H1 (cell line): ENCODE data around the gene NME3. TPM values are rescaled to one million over a fixed set of nuclear protein-coding genes. Genes with fewer than 3 reads are reported as not detected.

Source experiments
- CTCF ChIA-PET: fragments of 300-600 bp; sonication (Branson Sonifier 250); formaldehyde crosslinking; loops from one replicate; lab custom pipeline; 2021; ENCODE audit not compliant: partially characterized antibody; lab: Charles Lee
- POLR2A ChIA-PET: fragments of 300-600 bp; sonication (Branson Sonifier 250); formaldehyde crosslinking; loops from one replicate; lab custom pipeline; 2021; ENCODE audit warnings: inconsistent platforms; ENCODE audit not compliant: partially characterized antibody; lab: Charles Lee
- DNase-seq, 2 experiments: peaks; one replicate each; pipeline versions ENCODE4 v3.0.0 to v3.0.0-alpha.2; 2010 to 2022; ENCODE audit warnings: low spot score in 2 of 2, low read depth in 1 of 2, mixed read lengths in 1 of 2
- FAIRE-seq: peaks from 2 replicates; lab custom pipeline; 2011; peaks lifted over from hg19 to GRCh38; lab: Jason Lieb, UNC
- H2AFZ ChIP-seq: 2 replicates; pipeline ENCODE4 v1.8.1; 2012; ENCODE audit warnings: low read length, inconsistent platforms
- H2AK5ac ChIP-seq: 2 replicates; pipeline ENCODE4 v1.6.1; 2013; ENCODE audit warnings: low read depth, low read length
- H2BK120ac ChIP-seq: replicated peaks from 2 replicates; pipeline ENCODE3; 2013; ENCODE audit warnings: low read depth, low read length, inconsistent platforms
- H2BK12ac ChIP-seq: 2 replicates; pipeline ENCODE4 v1.6.1; 2013; ENCODE audit warnings: low read depth, low read length
- H2BK15ac ChIP-seq: 2 replicates; pipeline ENCODE4 v1.6.1; 2013; ENCODE audit warnings: low read length
- H2BK20ac ChIP-seq: 2 replicates; pipeline ENCODE4 v1.6.1; 2013; ENCODE audit warnings: low read length
- H2BK5ac ChIP-seq: 2 replicates; pipeline ENCODE4 v1.6.1; 2013; ENCODE audit warnings: low read depth, low read length
- H3K14ac ChIP-seq: 2 replicates; pipeline ENCODE4 v1.6.1; 2013; ENCODE audit warnings: inconsistent platforms; ENCODE audit not compliant: insufficient read length
- H3K18ac ChIP-seq: 2 replicates; pipeline ENCODE4 v1.6.1; 2013; ENCODE audit warnings: low read length; ENCODE audit errors: extremely low read depth
- H3K23ac ChIP-seq: 2 replicates; pipeline ENCODE4 v1.6.1; 2013; ENCODE audit warnings: inconsistent platforms; ENCODE audit not compliant: insufficient read length
- H3K23me2 ChIP-seq: 2 replicates; pipeline ENCODE4 v1.6.1; 2013; ENCODE audit warnings: low read depth, low read length
- H3K27ac ChIP-seq: 2 replicates; pipeline ENCODE4 v1.6.1; 2011; ENCODE audit warnings: low read depth, low read length, inconsistent platforms
- H3K27me3 ChIP-seq, 4 experiments: replicated peaks in 1 of 4; 1 replicate in 1 of 4; 2 replicates in 3 of 4; pipeline versions ENCODE4 v1.6.1 to v1.8.1; 2011 to 2013; ENCODE audit warnings: low read length in 3 of 4, mild to moderate bottlenecking in 3 of 4, inconsistent platforms in 2 of 4, mixed read lengths in 2 of 4, moderate library complexity in 1 of 4; ENCODE audit not compliant: control insufficient read depth in 3 of 4, insufficient read depth in 3 of 4; ENCODE audit errors: extremely low read depth in 1 of 4
- H3K36me3 ChIP-seq, 4 experiments: 2 replicates each; pipeline versions ENCODE4 v1.6.1 to v1.8.1; 2011 to 2013; ENCODE audit warnings: mild to moderate bottlenecking in 4 of 4, low read length in 3 of 4, moderate library complexity in 2 of 4, control low read depth in 1 of 4, inconsistent platforms in 1 of 4; ENCODE audit not compliant: insufficient read depth in 4 of 4, control insufficient read depth in 2 of 4
- H3K4ac ChIP-seq: replicated peaks from 2 replicates; pipeline ENCODE3; 2013; ENCODE audit warnings: low read length, low read depth, mixed read lengths, inconsistent platforms; ENCODE audit not compliant: insufficient read length
- H3K4me1 ChIP-seq, 4 experiments: replicated peaks in 1 of 4; 1 replicate in 1 of 4; 2 replicates in 3 of 4; pipeline versions ENCODE4 v1.6.1 to v1.8.1; 2011 to 2013; ENCODE audit warnings: low read length in 3 of 4, inconsistent platforms in 2 of 4, mixed read lengths in 1 of 4; ENCODE audit not compliant: insufficient read depth in 4 of 4, control insufficient read depth in 3 of 4
- H3K4me2 ChIP-seq, 2 experiments: 2 replicates each; pipeline versions ENCODE4 v1.6.1 to v1.8.1; 2011 to 2013; ENCODE audit warnings: low read depth in 2 of 2, low read length in 2 of 2, control low read depth in 1 of 2, inconsistent platforms in 1 of 2, mild to moderate bottlenecking in 1 of 2; ENCODE audit not compliant: insufficient read depth in 1 of 2
- H3K4me3 ChIP-seq, 4 experiments: fragments of 200-600, 300-600 bp in 1 of 4; sonication (generic), shearing (Covaris generic), sonication (Bioruptor Twin) in 1 of 4; 2 replicates each; pipeline versions ENCODE4 v1.5.1 to v1.8.1; 2011 to 2016; ENCODE audit warnings: low read length in 4 of 4, low read depth in 3 of 4, control low read depth in 2 of 4, inconsistent platforms in 2 of 4, mild to moderate bottlenecking in 2 of 4, mixed read lengths in 1 of 4, moderate library complexity in 1 of 4; ENCODE audit not compliant: insufficient read depth in 2 of 4; ENCODE audit errors: extremely low read depth in 1 of 4
- H3K56ac ChIP-seq: replicated peaks from 2 replicates; pipeline ENCODE3; 2013; ENCODE audit warnings: low read depth, mild to moderate bottlenecking, mixed read lengths, low read length, inconsistent platforms; ENCODE audit not compliant: insufficient read length
- H3K79me1 ChIP-seq: 2 replicates; pipeline ENCODE4 v1.6.1; 2013; ENCODE audit warnings: low read depth, low read length, control low read depth
- H3K79me2 ChIP-seq, 2 experiments: 2 replicates each; pipeline versions ENCODE4 v1.6.1 to v1.8.1; 2012 to 2013; ENCODE audit warnings: low read length in 2 of 2, mild to moderate bottlenecking in 2 of 2, inconsistent platforms in 1 of 2; ENCODE audit not compliant: insufficient read depth in 2 of 2, control insufficient read depth in 1 of 2
- H3K9ac ChIP-seq, 4 experiments: replicated peaks in 1 of 4; 1 replicate in 1 of 4; 2 replicates in 3 of 4; pipeline versions ENCODE4 v1.6.1 to v1.8.1; 2011 to 2013; ENCODE audit warnings: low read depth in 3 of 4, low read length in 3 of 4, control low read depth in 2 of 4, mild to moderate bottlenecking in 2 of 4, moderate library complexity in 2 of 4, inconsistent platforms in 1 of 4; ENCODE audit errors: extremely low read depth in 1 of 4
- H3K9me3 ChIP-seq, 2 experiments: 2 replicates each; pipeline versions ENCODE4 v1.6.1 to v1.8.1; 2012 to 2013; ENCODE audit warnings: mild to moderate bottlenecking in 2 of 2, moderate library complexity in 2 of 2, control low read depth in 1 of 2, inconsistent platforms in 1 of 2, low read depth in 1 of 2, low read length in 1 of 2, mixed read lengths in 1 of 2; ENCODE audit not compliant: insufficient read depth in 2 of 2
- H4K20me1 ChIP-seq, 2 experiments: replicated peaks in 1 of 2; 2 replicates each; pipeline versions ENCODE3 to v1.8.1; 2011 to 2013; ENCODE audit warnings: inconsistent platforms in 2 of 2, low read length in 2 of 2, mild to moderate bottlenecking in 1 of 2; ENCODE audit not compliant: insufficient read depth in 2 of 2, control insufficient read depth in 1 of 2
- H4K5ac ChIP-seq: 2 replicates; pipeline ENCODE4 v1.6.1; 2013; ENCODE audit warnings: low read length, low read depth, mixed read lengths, inconsistent platforms; ENCODE audit not compliant: insufficient read length
- H4K8ac ChIP-seq: 2 replicates; pipeline ENCODE4 v1.8.0; 2013; ENCODE audit warnings: mild to moderate bottlenecking, moderate library complexity, low read length, inconsistent platforms; ENCODE audit not compliant: insufficient read depth; ENCODE audit errors: extremely low read depth
- H4K91ac ChIP-seq: replicated peaks from 2 replicates; pipeline ENCODE3; 2013; ENCODE audit warnings: low read length, mixed read lengths, inconsistent platforms; ENCODE audit not compliant: insufficient read length
- SIN3A ChIP-seq, 2 experiments: IDR thresholded peaks in 1 of 2; conservative IDR thresholded peaks in 1 of 2; 2 replicates each; pipeline ENCODE4 v1.6.1; 2011 to 2012; ENCODE audit warnings: low read length in 2 of 2, improper control_type of control experiment in 1 of 2, low read depth in 1 of 2, mild to moderate bottlenecking in 1 of 2
- SIX5 ChIP-seq: IDR thresholded peaks from 2 replicates; pipeline ENCODE4 v1.6.1; 2011; ENCODE audit warnings: mild to moderate bottlenecking, low read depth, low read length
- WGBS, 2 experiments: shearing (Covaris generic) in 1 of 2; methylation state at CpG; one replicate each; pipeline versions ENCODE4 v1.1.6 to v1.1.7; 2013 to 2015; ENCODE audit warnings: low lambda C conversion rate in 2 of 2, mixed read lengths in 2 of 2, inconsistent platforms in 1 of 2, low coverage in 1 of 2, missing lambda C conversion rate in 1 of 2; ENCODE audit not compliant: insufficient replicate concordance in 2 of 2, insufficient coverage in 1 of 2, insufficient read length in 1 of 2; ENCODE audit errors: extremely low coverage in 1 of 2, missing lambda C conversion rate in 1 of 2; 5-methylcytosine and 5-hydroxymethylcytosine counted together
- polyA plus RNA-seq, 7 experiments: library from polyadenylated mRNA; depleted of rRNA in 3 of 7; stranded (reverse) in 5 of 7; unstranded in 2 of 7; fragments of >200 nt in 5 of 7; fragments of 200-250 nt in 2 of 7; gene quantifications; 1 replicate in 5 of 7; 2 replicates in 1 of 7; 4 replicates in 1 of 7; pipeline versions ENCODE4 v1.2.1 to v1.2.3, GENCODE V29; 2011 to 2013; ENCODE audit warnings: missing spikeins in 2 of 7, mixed read lengths in 2 of 7
- total RNA-seq: library from RNA; stranded (reverse); fragmentation: NEBNext Ultra II Directional; extraction: Animal tissue kit (Norgen Biotek cat#: 25700); gene quantifications from 2 replicates; pipeline ENCODE4 v1.2.1, GENCODE V29; 2021

Gene NME3
- total and polyA plus RNA-seq, 2 of the 8 experiments (the other 6 are each of a cell fraction or from before 2014, with no cell fraction given) = 72.5 to 163 TPM

GRCh38 chr16:1784977-1785845 lies 13.9 kb upstream of the NME3 start:
- peaks cover 0 to 35% of the 10 kb centered on the region in 2 experiments; a peak in 3 of 4 replicates for H3K79me2 ChIP-seq
- POLR2A ChIA-PET = interaction anchor here (0.7 to 12.0 kb wide), 4 partner anchors 8 to 42 kb away, joined by 4 to 246 read pairs (median 8); partner anchors contain the start of genes EME2, FAHD1, HAGH and MRPS34
- CTCF ChIA-PET = interaction anchor here (0.5 to 1.4 kb wide), 4 partner anchors 11 to 271 kb away, joined by 3 to 4 read pairs (median 3); partner anchors contain the start of gene FAHD1

More at GRCh38 chr16:1784977-1785845, 13.9 kb upstream of the NME3 start:
- peaks cover 3% of the 10 kb centered on the region; the same call in 1 of the 2 replicates for H3K23me2 ChIP-seq
- H3K4ac ChIP-seq = no peak overlapping the region
- H2BK12ac ChIP-seq = no peak overlapping the region
- WGBS, 2 experiments = 92% methylated on average over 26 of the region's 26 CpGs; no CpG with 5 or more reads in 1 of the 2 experiments
- no peaks in the 10 kb centered on the region for H3K9me3 ChIP-seq
- peaks cover 0 to 7% (median 4%) of the 10 kb centered on the region in 4 experiments; a peak in 5 of 7 replicates for H3K4me1 ChIP-seq
- TF ChIP-seq SIN3A (conservative IDR thresholded peaks at IDR 0.05 in 1 of 2, IDR thresholded peaks at IDR 0.05 in 1 of 2; ENCODE audit: low read depth in 1 of 2, low read length in 2 of 2) = no peak
- TF ChIP-seq SIX5 = no peak
- TF ChIP-seq, all 59 proteins: peak for 0
- Histone ChIP-seq H2AK5ac (no peak overlapping the region), H2BK5ac (no peak overlapping the region), H3K79me1 (peaks cover 16% of the 10 kb centered on the region; the same call in 1 of the 2 replicates), H2AFZ (no peak overlapping the region), H4K8ac (no peak overlapping the region), H2BK120ac (no peak overlapping the region), H3K18ac (no peak overlapping the region), H2BK20ac (no peak overlapping the region), H3K27ac (no peak overlapping the region), H3K36me3 (peaks cover 0 to 29% (median 3%) of the 10 kb centered on the region in 4 experiments; a peak in 4 of 8 replicates), H3K23ac (no peak overlapping the region), H3K4me2 (no peak overlapping the region), H2BK15ac (no peak overlapping the region), H3K27me3 (no peaks in the 10 kb centered on the region), H3K4me3 (no peak overlapping the region), H4K5ac (no peak overlapping the region), H3K56ac (no peak overlapping the region), H3K9ac (no peak overlapping the region), H3K14ac (no peak overlapping the region), H4K20me1 (peaks cover 20 to 25% of the 10 kb centered on the region in 2 experiments), H4K91ac (no peak overlapping the region)
- DNase-seq (no peak), FAIRE-seq (no peak)
